HG02970 (cell line): ENCODE measurements around the gene L3MBTL2.

Source experiments
- ATAC-seq: cut with Tn5 transposase; IDR thresholded peaks from one replicate; pipeline ENCODE4 v1.9.1; 2021; ENCODE audit warnings: mild to moderate bottlenecking, moderate library complexity, moderate number of reproducible peaks; ENCODE audit not compliant: unreplicated experiment, low FRiP score

L3MBTL2 gene

GRCh38 chr22:41262250-41262765 is 57.2 kb downstream of the L3MBTL2 start:
- no peak for ATAC-seq

DNA sequence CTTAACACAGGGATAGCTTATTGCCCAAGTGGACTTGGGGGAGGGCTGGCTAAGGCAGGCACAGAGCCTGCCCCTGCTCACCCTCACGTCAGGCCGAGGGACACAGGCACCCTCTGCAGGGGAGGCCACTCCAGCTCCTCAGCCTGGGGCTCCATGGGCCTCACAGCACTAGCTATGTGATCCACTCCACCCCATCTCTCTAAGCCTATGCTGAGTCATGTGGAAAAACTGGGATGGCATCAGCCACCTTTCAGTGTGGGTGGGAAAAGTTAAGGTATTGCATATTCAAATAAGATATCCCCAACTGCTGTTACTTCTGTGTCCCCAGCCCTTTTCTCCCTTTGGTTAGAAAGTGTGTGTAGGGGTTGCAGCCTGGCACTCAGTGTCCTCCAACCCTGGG is 58.6 kb downstream of the L3MBTL2 start:
- no peak for ATAC-seq

GRCh38 chr22:41264408-41264941 is 59.4 kb downstream of the L3MBTL2 start:
- no peak for ATAC-seq

- no peak for ATAC-seq
Observed at GRCh38 chr22:41267958-41268357, 62.8 kb downstream of the L3MBTL2 start.

GRCh38 chr22:41271787-41272186 is 66.7 kb downstream of the L3MBTL2 start:
- ATAC-seq: no peak

- ATAC-seq: no peak
Observed at GRCh38 chr22:41273128-41273527, 68.0 kb downstream of the L3MBTL2 start.

- no peak for ATAC-seq
Observed at GRCh38 chr22:41274856-41275255, 69.7 kb downstream of the L3MBTL2 start.

DNA sequence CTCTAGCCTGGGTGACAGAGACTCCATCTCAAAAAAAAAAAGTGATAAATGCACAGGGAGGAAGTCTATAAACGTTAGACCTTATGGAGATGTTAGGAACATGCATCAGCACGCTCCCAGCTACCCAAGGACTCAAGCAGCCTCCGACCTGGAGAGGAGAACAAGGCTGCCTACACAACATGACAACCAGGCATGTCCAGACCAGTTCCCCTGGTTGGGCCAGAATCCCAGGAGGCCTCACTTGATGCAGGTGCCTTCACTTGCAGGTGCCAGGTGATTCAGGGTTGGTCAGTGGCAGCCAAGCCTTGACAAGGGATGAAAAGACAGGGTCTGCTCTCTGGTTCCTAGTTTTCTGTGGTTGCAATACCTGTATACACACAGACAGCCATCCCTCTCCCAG is 75.0 kb downstream of the L3MBTL2 start:
- ATAC-seq: no peak

DNA sequence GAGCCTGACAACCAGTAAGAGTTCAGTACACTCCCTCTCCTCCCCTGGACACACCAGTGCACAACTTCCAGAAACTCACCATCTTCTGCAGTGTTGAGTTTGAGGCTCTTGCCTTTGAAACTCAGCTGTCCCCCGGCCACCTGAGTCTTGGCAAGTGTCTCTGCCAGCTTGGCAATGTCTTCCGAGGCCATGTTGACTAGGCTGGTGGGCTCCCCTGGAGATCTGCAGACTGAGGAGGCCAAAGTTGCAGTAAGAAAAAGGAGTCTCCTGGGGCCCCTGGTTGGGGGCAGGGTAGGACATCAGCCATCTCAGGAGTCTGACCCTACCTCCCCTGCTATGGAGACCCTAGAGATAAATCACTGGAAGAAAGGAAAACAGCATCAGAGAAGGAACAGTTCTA is 75.7 kb downstream of the L3MBTL2 start:
- no peak for ATAC-seq
